H1 (cell line): ENCODE measurements around the gene PLEKHM1. TPM values are rescaled to one million over a fixed set of nuclear protein-coding genes. Genes with fewer than 3 reads are reported as not detected.

ENCODE experiments used
- CTCF ChIA-PET: fragments of 300-600 bp; sonication (Branson Sonifier 250); formaldehyde crosslinking; loops from one replicate; lab custom pipeline; 2021; ENCODE audit not compliant: partially characterized antibody; lab: Charles Lee
- POLR2A ChIA-PET: fragments of 300-600 bp; sonication (Branson Sonifier 250); formaldehyde crosslinking; loops from one replicate; lab custom pipeline; 2021; ENCODE audit warnings: inconsistent platforms; ENCODE audit not compliant: partially characterized antibody; lab: Charles Lee
- DNase-seq, 2 experiments: peaks; one replicate each; pipeline versions ENCODE4 v3.0.0 to v3.0.0-alpha.2; 2010 to 2022; ENCODE audit warnings: low spot score in 2 of 2, low read depth in 1 of 2, mixed read lengths in 1 of 2
- FAIRE-seq: peaks from 2 replicates; lab custom pipeline; 2011; peaks lifted over from hg19 to GRCh38; lab: Jason Lieb, UNC
- H2AFZ ChIP-seq: 2 replicates; pipeline ENCODE4 v1.8.1; 2012; ENCODE audit warnings: low read length, inconsistent platforms
- H2AK5ac ChIP-seq: 2 replicates; pipeline ENCODE4 v1.6.1; 2013; ENCODE audit warnings: low read depth, low read length
- H2BK120ac ChIP-seq: replicated peaks from 2 replicates; pipeline ENCODE3; 2013; ENCODE audit warnings: low read depth, low read length, inconsistent platforms
- H2BK12ac ChIP-seq: 2 replicates; pipeline ENCODE4 v1.6.1; 2013; ENCODE audit warnings: low read depth, low read length
- H2BK15ac ChIP-seq: 2 replicates; pipeline ENCODE4 v1.6.1; 2013; ENCODE audit warnings: low read length
- H2BK20ac ChIP-seq: 2 replicates; pipeline ENCODE4 v1.6.1; 2013; ENCODE audit warnings: low read length
- H2BK5ac ChIP-seq: 2 replicates; pipeline ENCODE4 v1.6.1; 2013; ENCODE audit warnings: low read depth, low read length
- H3K14ac ChIP-seq: 2 replicates; pipeline ENCODE4 v1.6.1; 2013; ENCODE audit warnings: inconsistent platforms; ENCODE audit not compliant: insufficient read length
- H3K18ac ChIP-seq: 2 replicates; pipeline ENCODE4 v1.6.1; 2013; ENCODE audit warnings: low read length; ENCODE audit errors: extremely low read depth
- H3K23ac ChIP-seq: 2 replicates; pipeline ENCODE4 v1.6.1; 2013; ENCODE audit warnings: inconsistent platforms; ENCODE audit not compliant: insufficient read length
- H3K23me2 ChIP-seq: 2 replicates; pipeline ENCODE4 v1.6.1; 2013; ENCODE audit warnings: low read depth, low read length
- H3K27ac ChIP-seq: 2 replicates; pipeline ENCODE4 v1.6.1; 2011; ENCODE audit warnings: low read depth, low read length, inconsistent platforms
- H3K27me3 ChIP-seq, 4 experiments: replicated peaks in 1 of 4; 1 replicate in 1 of 4; 2 replicates in 3 of 4; pipeline versions ENCODE4 v1.6.1 to v1.8.1; 2011 to 2013; ENCODE audit warnings: low read length in 3 of 4, mild to moderate bottlenecking in 3 of 4, inconsistent platforms in 2 of 4, mixed read lengths in 2 of 4, moderate library complexity in 1 of 4; ENCODE audit not compliant: control insufficient read depth in 3 of 4, insufficient read depth in 3 of 4; ENCODE audit errors: extremely low read depth in 1 of 4
- H3K36me3 ChIP-seq, 4 experiments: 2 replicates each; pipeline versions ENCODE4 v1.6.1 to v1.8.1; 2011 to 2013; ENCODE audit warnings: mild to moderate bottlenecking in 4 of 4, low read length in 3 of 4, moderate library complexity in 2 of 4, control low read depth in 1 of 4, inconsistent platforms in 1 of 4; ENCODE audit not compliant: insufficient read depth in 4 of 4, control insufficient read depth in 2 of 4
- H3K4ac ChIP-seq: replicated peaks from 2 replicates; pipeline ENCODE3; 2013; ENCODE audit warnings: low read length, low read depth, mixed read lengths, inconsistent platforms; ENCODE audit not compliant: insufficient read length
- H3K4me1 ChIP-seq, 4 experiments: replicated peaks in 1 of 4; 1 replicate in 1 of 4; 2 replicates in 3 of 4; pipeline versions ENCODE4 v1.6.1 to v1.8.1; 2011 to 2013; ENCODE audit warnings: low read length in 3 of 4, inconsistent platforms in 2 of 4, mixed read lengths in 1 of 4; ENCODE audit not compliant: insufficient read depth in 4 of 4, control insufficient read depth in 3 of 4
- H3K4me2 ChIP-seq, 2 experiments: 2 replicates each; pipeline versions ENCODE4 v1.6.1 to v1.8.1; 2011 to 2013; ENCODE audit warnings: low read depth in 2 of 2, low read length in 2 of 2, control low read depth in 1 of 2, inconsistent platforms in 1 of 2, mild to moderate bottlenecking in 1 of 2; ENCODE audit not compliant: insufficient read depth in 1 of 2
- H3K4me3 ChIP-seq, 4 experiments: fragments of 200-600, 300-600 bp in 1 of 4; sonication (generic), shearing (Covaris generic), sonication (Bioruptor Twin) in 1 of 4; 2 replicates each; pipeline versions ENCODE4 v1.5.1 to v1.8.1; 2011 to 2016; ENCODE audit warnings: low read length in 4 of 4, low read depth in 3 of 4, control low read depth in 2 of 4, inconsistent platforms in 2 of 4, mild to moderate bottlenecking in 2 of 4, mixed read lengths in 1 of 4, moderate library complexity in 1 of 4; ENCODE audit not compliant: insufficient read depth in 2 of 4; ENCODE audit errors: extremely low read depth in 1 of 4
- H3K56ac ChIP-seq: replicated peaks from 2 replicates; pipeline ENCODE3; 2013; ENCODE audit warnings: low read depth, mild to moderate bottlenecking, mixed read lengths, low read length, inconsistent platforms; ENCODE audit not compliant: insufficient read length
- H3K79me1 ChIP-seq: 2 replicates; pipeline ENCODE4 v1.6.1; 2013; ENCODE audit warnings: low read depth, low read length, control low read depth
- H3K79me2 ChIP-seq, 2 experiments: 2 replicates each; pipeline versions ENCODE4 v1.6.1 to v1.8.1; 2012 to 2013; ENCODE audit warnings: low read length in 2 of 2, mild to moderate bottlenecking in 2 of 2, inconsistent platforms in 1 of 2; ENCODE audit not compliant: insufficient read depth in 2 of 2, control insufficient read depth in 1 of 2
- H3K9ac ChIP-seq, 4 experiments: replicated peaks in 1 of 4; 1 replicate in 1 of 4; 2 replicates in 3 of 4; pipeline versions ENCODE4 v1.6.1 to v1.8.1; 2011 to 2013; ENCODE audit warnings: low read depth in 3 of 4, low read length in 3 of 4, control low read depth in 2 of 4, mild to moderate bottlenecking in 2 of 4, moderate library complexity in 2 of 4, inconsistent platforms in 1 of 4; ENCODE audit errors: extremely low read depth in 1 of 4
- H3K9me3 ChIP-seq, 2 experiments: 2 replicates each; pipeline versions ENCODE4 v1.6.1 to v1.8.1; 2012 to 2013; ENCODE audit warnings: mild to moderate bottlenecking in 2 of 2, moderate library complexity in 2 of 2, control low read depth in 1 of 2, inconsistent platforms in 1 of 2, low read depth in 1 of 2, low read length in 1 of 2, mixed read lengths in 1 of 2; ENCODE audit not compliant: insufficient read depth in 2 of 2
- H4K20me1 ChIP-seq, 2 experiments: replicated peaks in 1 of 2; 2 replicates each; pipeline versions ENCODE3 to v1.8.1; 2011 to 2013; ENCODE audit warnings: inconsistent platforms in 2 of 2, low read length in 2 of 2, mild to moderate bottlenecking in 1 of 2; ENCODE audit not compliant: insufficient read depth in 2 of 2, control insufficient read depth in 1 of 2
- H4K5ac ChIP-seq: 2 replicates; pipeline ENCODE4 v1.6.1; 2013; ENCODE audit warnings: low read length, low read depth, mixed read lengths, inconsistent platforms; ENCODE audit not compliant: insufficient read length
- H4K8ac ChIP-seq: 2 replicates; pipeline ENCODE4 v1.8.0; 2013; ENCODE audit warnings: mild to moderate bottlenecking, moderate library complexity, low read length, inconsistent platforms; ENCODE audit not compliant: insufficient read depth; ENCODE audit errors: extremely low read depth
- H4K91ac ChIP-seq: replicated peaks from 2 replicates; pipeline ENCODE3; 2013; ENCODE audit warnings: low read length, mixed read lengths, inconsistent platforms; ENCODE audit not compliant: insufficient read length
- KDM5A ChIP-seq: fragments of 200-600 bp; IDR thresholded peaks from 2 replicates; pipeline ENCODE4 v1.7.1; 2012; ENCODE audit warnings: mild to moderate bottlenecking, low read length, inconsistent platforms, mixed read lengths
- WGBS, 2 experiments: shearing (Covaris generic) in 1 of 2; methylation state at CpG; one replicate each; pipeline versions ENCODE4 v1.1.6 to v1.1.7; 2013 to 2015; ENCODE audit warnings: low lambda C conversion rate in 2 of 2, mixed read lengths in 2 of 2, inconsistent platforms in 1 of 2, low coverage in 1 of 2, missing lambda C conversion rate in 1 of 2; ENCODE audit not compliant: insufficient replicate concordance in 2 of 2, insufficient coverage in 1 of 2, insufficient read length in 1 of 2; ENCODE audit errors: extremely low coverage in 1 of 2, missing lambda C conversion rate in 1 of 2; 5-methylcytosine and 5-hydroxymethylcytosine counted together
- polyA plus RNA-seq, 7 experiments: library from polyadenylated mRNA; depleted of rRNA in 3 of 7; stranded (reverse) in 5 of 7; unstranded in 2 of 7; fragments of >200 nt in 5 of 7; fragments of 200-250 nt in 2 of 7; gene quantifications; 1 replicate in 5 of 7; 2 replicates in 1 of 7; 4 replicates in 1 of 7; pipeline versions ENCODE4 v1.2.1 to v1.2.3, GENCODE V29; 2011 to 2013; ENCODE audit warnings: missing spikeins in 2 of 7, mixed read lengths in 2 of 7
- total RNA-seq: library from RNA; stranded (reverse); fragmentation: NEBNext Ultra II Directional; extraction: Animal tissue kit (Norgen Biotek cat#: 25700); gene quantifications from 2 replicates; pipeline ENCODE4 v1.2.1, GENCODE V29; 2021

The PLEKHM1 gene
- total and polyA plus RNA-seq, 2 of the 8 experiments (the other 6 are each of a cell fraction or from before 2014, with no cell fraction given): 7.6 to 17.9 TPM

DNA sequence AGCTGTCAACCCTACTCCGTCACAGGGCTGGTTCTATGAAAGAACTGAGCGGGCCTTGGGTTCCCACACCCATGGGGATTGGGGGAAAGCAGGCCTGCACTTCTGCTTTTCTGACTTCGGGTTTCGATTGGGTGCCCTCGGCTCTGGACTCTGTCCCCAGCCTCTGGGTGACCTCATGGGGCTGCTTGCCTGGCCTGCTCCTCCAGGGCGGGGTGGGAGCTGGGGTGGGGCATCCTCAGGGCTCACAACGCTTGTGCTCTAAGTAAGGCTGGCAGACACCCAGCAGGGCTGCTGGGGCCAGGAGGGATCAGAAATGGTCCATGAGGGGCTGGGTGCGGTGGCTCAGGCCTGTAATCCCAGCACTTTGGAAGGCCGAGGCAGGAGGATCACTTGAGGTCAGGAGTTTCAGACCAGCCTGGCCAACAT lies 77.0 kb downstream of the PLEKHM1 start:
- H2AK5ac ChIP-seq: no peak overlapping the region
- ChIA-PET POLR2A (interaction anchor here (1.0 to 1.3 kb wide), 2 partner anchors 12 to 14 kb away, joined by 3 read pairs; no protein-coding TSS in a partner anchor), CTCF (interaction anchor here (1.7 to 3.5 kb wide), 4 partner anchors 12 to 28 kb away, joined by 7 to 21 read pairs (median 10); no protein-coding TSS in a partner anchor)
- H2AFZ ChIP-seq: no peak overlapping the region
- no peak overlapping the region for H4K5ac ChIP-seq
- no peak overlapping the region for H3K4me3 ChIP-seq
- H3K4me2 ChIP-seq: no peak overlapping the region
- no peak overlapping the region for H2BK12ac ChIP-seq
- H3K36me3 ChIP-seq: no peaks in the 10 kb centered on the region
- DNase-seq (no peak), FAIRE-seq (no peak)
- H3K4ac ChIP-seq: no peak overlapping the region
- H3K27ac ChIP-seq: no peak overlapping the region
- no peaks in the 10 kb centered on the region for H3K9me3 ChIP-seq
- H2BK20ac ChIP-seq: no peak overlapping the region
- no peak overlapping the region for H3K9ac ChIP-seq
- H4K8ac ChIP-seq: no peak overlapping the region
- H3K18ac ChIP-seq: no peak overlapping the region
- H3K27me3 ChIP-seq: no peaks in the 10 kb centered on the region
- H3K23me2 ChIP-seq: no peaks in the 10 kb centered on the region
- H3K79me2 ChIP-seq: no peaks in the 10 kb centered on the region
- no peak overlapping the region for H2BK120ac ChIP-seq
- H3K23ac ChIP-seq: no peak overlapping the region
- H2BK5ac ChIP-seq: no peak overlapping the region
- no peak for TF ChIP-seq KDM5A
- 93% methylated on average over 8 of the region's 9 CpGs; no CpG with 5 or more reads in 1 of the 2 experiments for WGBS, 2 experiments
- no peak overlapping the region for H4K91ac ChIP-seq
- no peak overlapping the region for H3K14ac ChIP-seq
- peaks cover 6% of the 10 kb centered on the region; the same call in 1 of the 2 replicates for H3K79me1 ChIP-seq
- no peak overlapping the region for H3K56ac ChIP-seq
- H4K20me1 ChIP-seq: peaks cover 0 to 2% of the 10 kb centered on the region in 2 experiments
- H3K4me1 ChIP-seq: peaks cover 0 to 12% (median 7%) of the 10 kb centered on the region in 4 experiments; a peak in 5 of 7 replicates
- H2BK15ac ChIP-seq: no peak overlapping the region
